ENCODE measurements around the gene RALGAPA2. TPM values are rescaled to one million over a fixed set of nuclear protein-coding genes. Genes with fewer than 3 reads are reported as not detected.

Gene RALGAPA2
- total and polyA plus RNA-seq, 2 donors (not counting 3 experiments of a cell fraction or from before 2014, with no cell fraction given) = 10.0 to 46.8 TPM

DNA sequence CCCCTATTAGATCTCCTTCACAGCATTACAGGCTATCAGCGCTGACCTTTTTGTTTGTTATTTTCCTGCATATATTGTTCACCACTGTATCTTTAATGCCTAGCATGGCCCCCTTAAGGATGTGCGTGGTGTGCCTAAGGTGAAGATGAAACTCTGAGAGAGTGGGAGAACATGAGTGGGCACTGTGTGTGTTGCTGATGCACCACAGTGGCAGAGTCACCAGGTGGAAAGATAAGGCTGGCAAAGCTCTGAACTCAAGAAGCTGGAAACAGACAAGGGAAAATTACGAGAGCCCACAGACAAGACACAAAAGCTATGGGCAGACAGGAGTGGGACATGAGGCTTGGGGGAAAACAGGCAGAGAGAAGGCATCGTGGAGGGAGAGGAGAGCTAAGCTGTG is 184.8 kb downstream of the RALGAPA2 start:
- Histone ChIP-seq H3K9me3 (replicated peaks; ENCODE audit: control insufficient read depth, insufficient read depth, low read length) (no peaks in the 10 kb centered on the region), H3K9me1 (replicated peaks; ENCODE audit: control insufficient read depth, extremely low read depth, insufficient read depth, low read length) (no peaks in the 10 kb centered on the region), H2AFZ (ENCODE audit: low read depth, low read length) (no peak overlapping the region), H4K20me1 (replicated peaks; ENCODE audit: control insufficient read depth, extremely low read depth, insufficient read depth, low read length) (no peaks in the 10 kb centered on the region), H3K79me2 (ENCODE audit: control insufficient read depth, insufficient read depth, low read length) (no peaks in the 10 kb centered on the region), H3K27me3 (ENCODE audit: control insufficient read depth in 2 of 2, insufficient read depth in 2 of 2, low read length in 2 of 2) (no peaks in the 10 kb centered on the region), H3K4me2 (ENCODE audit: insufficient read depth, low read length) (no peak overlapping the region), H3K9ac (replicated peaks; ENCODE audit: extremely low read depth, insufficient read depth, low read length) (no peak overlapping the region), H3K27ac (ENCODE audit: insufficient read depth, low read depth, low read length) (no peak overlapping the region), H3K4me1 (ENCODE audit: control insufficient read depth, extremely low read depth, insufficient read depth, low read length) (no peaks in the 10 kb centered on the region), H3K4me3 (replicated peaks in 1 of 3; ENCODE audit: insufficient read depth in 1 of 3, low read depth in 1 of 3, low read length in 3 of 3) (no peak overlapping the region), H3K36me3 (ENCODE audit: control insufficient read depth in 2 of 2, extremely low read depth in 1 of 2, insufficient read depth in 2 of 2, low read length in 2 of 2) (peaks cover 2 to 21% of the 10 kb centered on the region in 2 experiments)
- intact Hi-C loops (cut with micrococcal nuclease) (no loop called here), dilution Hi-C loops (cut with MboI; ENCODE audit: extremely low pct_ligation_motif_present, low sequenced_read_pairs) (no loop called here)
- FAIRE-seq = no peak
- TF ChIP-seq, protein P1, sequence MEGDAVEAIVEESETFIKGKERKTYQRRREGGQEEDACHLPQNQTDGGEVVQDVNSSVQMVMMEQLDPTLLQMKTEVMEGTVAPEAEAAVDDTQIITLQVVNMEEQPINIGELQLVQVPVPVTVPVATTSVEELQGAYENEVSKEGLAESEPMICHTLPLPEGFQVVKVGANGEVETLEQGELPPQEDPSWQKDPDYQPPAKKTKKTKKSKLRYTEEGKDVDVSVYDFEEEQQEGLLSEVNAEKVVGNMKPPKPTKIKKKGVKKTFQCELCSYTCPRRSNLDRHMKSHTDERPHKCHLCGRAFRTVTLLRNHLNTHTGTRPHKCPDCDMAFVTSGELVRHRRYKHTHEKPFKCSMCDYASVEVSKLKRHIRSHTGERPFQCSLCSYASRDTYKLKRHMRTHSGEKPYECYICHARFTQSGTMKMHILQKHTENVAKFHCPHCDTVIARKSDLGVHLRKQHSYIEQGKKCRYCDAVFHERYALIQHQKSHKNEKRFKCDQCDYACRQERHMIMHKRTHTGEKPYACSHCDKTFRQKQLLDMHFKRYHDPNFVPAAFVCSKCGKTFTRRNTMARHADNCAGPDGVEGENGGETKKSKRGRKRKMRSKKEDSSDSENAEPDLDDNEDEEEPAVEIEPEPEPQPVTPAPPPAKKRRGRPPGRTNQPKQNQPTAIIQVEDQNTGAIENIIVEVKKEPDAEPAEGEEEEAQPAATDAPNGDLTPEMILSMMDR (IDR thresholded peaks at IDR 0.05; ENCODE audit: extremely low read depth in 1 of 2, insufficient read depth in 1 of 2, low read depth in 1 of 2, low read length in 2 of 2) = no peak
- TF ChIP-seq, protein P2, sequence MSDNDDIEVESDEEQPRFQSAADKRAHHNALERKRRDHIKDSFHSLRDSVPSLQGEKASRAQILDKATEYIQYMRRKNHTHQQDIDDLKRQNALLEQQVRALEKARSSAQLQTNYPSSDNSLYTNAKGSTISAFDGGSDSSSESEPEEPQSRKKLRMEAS (IDR thresholded peaks at IDR 0.05; ENCODE audit: insufficient read depth, insufficient read length) = no peak
- no peak for TF ChIP-seq GATA2 (IDR thresholded peaks at IDR 0.05; ENCODE audit: insufficient read depth, insufficient read length, low read depth, low read length)
- no peak for TF ChIP-seq FOS (IDR thresholded peaks at IDR 0.05; ENCODE audit: borderline replicate concordance, insufficient read depth, low read length)
- no peak for TF ChIP-seq EZH2 (IDR thresholded peaks at IDR 0.05; ENCODE audit: borderline replicate concordance, low read depth, low read length, severe bottlenecking)
- TF ChIP-seq POLR2AphosphoS5 (IDR thresholded peaks at IDR 0.05; ENCODE audit: insufficient read depth, low read depth, low read length) = no peak
- TF ChIP-seq MYC (IDR thresholded peaks at IDR 0.05; ENCODE audit: low read depth, low read length) = no peak
- TF ChIP-seq POLR2A (IDR thresholded peaks at IDR 0.05; ENCODE audit: low read depth, low read length) = no peak
- TF ChIP-seq JUN (IDR thresholded peaks at IDR 0.05; ENCODE audit: borderline replicate concordance, insufficient read depth, insufficient read length, low read depth) = no peak
- no peak for DNase-seq (ENCODE audit: low read depth, low spot score)
- no TSS peak for BruUV-seq (replicated peaks)
- CTCF ChIA-PET = no interaction called here
- POLR2A ChIA-PET = no interaction called here

All from endothelial cell of umbilical vein (primary cell).